Gastrocnemius medialis (tissue), 4 donors: ENCODE results near the gene KIRREL3. TPM values are rescaled to one million over a fixed set of nuclear protein-coding genes. Genes with fewer than 3 reads are reported as not detected.

Experiments
- ATAC-seq, 2 donors: fragments of 150-250 bp; one replicate each; pipeline ENCODE4 v1.9.1; 2016
- DNase-seq, 2 donors: peaks; one replicate each; pipeline ENCODE4 v3.0.0-alpha.2; 2019
- H3K27ac ChIP-seq, 4 donors: fragments of 200-600 bp; sonication (generic); 1 replicate in 1 of 4; 2 replicates in 3 of 4; pipeline ENCODE4 v1.5.1; 2016 to 2018; ENCODE audit warnings: mild to moderate bottlenecking in 2 of 4, moderate library complexity in 1 of 4
- H3K27me3 ChIP-seq, 3 donors: fragments of 200-600 bp; sonication (generic) in 2 of 3; 1 replicate in 1 of 3; 2 replicates in 2 of 3; pipeline versions ENCODE4 v1.5.1 to v1.6.0; 2016 to 2019; ENCODE audit warnings: mild to moderate bottlenecking in 1 of 3, moderate library complexity in 1 of 3
- H3K36me3 ChIP-seq, 2 donors: fragments of 200-600 bp; sonication (generic) in 1 of 2; one replicate each; pipeline ENCODE4 v1.5.1; 2017 to 2018
- H3K4me1 ChIP-seq, 2 donors: fragments of 200-600 bp; sonication (generic) in 1 of 2; one replicate each; pipeline ENCODE4 v1.5.1; 2016 to 2017; ENCODE audit warnings: mild to moderate bottlenecking in 2 of 2
- H3K4me3 ChIP-seq, 4 donors: fragments of 200-600 bp; sonication (generic) in 3 of 4; 1 replicate in 1 of 4; 2 replicates in 3 of 4; pipeline ENCODE4 v1.5.1; 2016 to 2019; ENCODE audit warnings: mild to moderate bottlenecking in 2 of 4
- H3K9me3 ChIP-seq, 3 donors: fragments of 200-600 bp; sonication (generic) in 2 of 3; 1 replicate in 1 of 3; 2 replicates in 2 of 3; pipeline ENCODE4 v1.5.1; 2016 to 2019
- POLR2A ChIP-seq, 2 donors: fragments of 450-650 bp; IDR thresholded peaks; one replicate each; pipeline ENCODE4 v1.6.1; 2017; ENCODE audit warnings: antibody characterized with exemption in 2 of 2, mild to moderate bottlenecking in 2 of 2, moderate library complexity in 2 of 2
- in situ Hi-C, 4 donors: fragments of 200-750 bp; cut with MboI; loops; one replicate each; pipeline versions ENCODE4 v1.15.0 to v1.8.0; 2017; ENCODE audit warnings: low sequenced_read_pairs in 4 of 4
- intact Hi-C: fragments of 100-400 bp; cut with DNase I; formaldehyde crosslinking; loops from one replicate; pipeline ENCODE4 v1.15.1; 2023; ENCODE audit warnings: low total_unique reads
- total RNA-seq, 4 donors: library from RNA; depleted of rRNA; stranded (reverse); fragments of >200 nt; gene quantifications; one replicate each; pipeline versions ENCODE4 v1.1.0 to v1.2.3, GENCODE V29; 2016
- TF ChIP-seq, protein P1 (sequence below), 5 experiments: fragments of 450-650 bp in 3 of 5; fragments of 200-600 bp in 2 of 5; sonication (generic) in 2 of 5; IDR thresholded peaks in 4 of 5; conservative IDR thresholded peaks in 1 of 5; 1 replicate in 4 of 5; 2 replicates in 1 of 5; pipeline ENCODE4 v1.5.1; 2016 to 2019; ENCODE audit warnings: antibody characterized with exemption in 5 of 5, mild to moderate bottlenecking in 3 of 5, moderate library complexity in 3 of 5

KIRREL3 gene
- total RNA-seq, 4 donors from 2014 or later, result 0.10 TPM; not detected in 3

DNA sequence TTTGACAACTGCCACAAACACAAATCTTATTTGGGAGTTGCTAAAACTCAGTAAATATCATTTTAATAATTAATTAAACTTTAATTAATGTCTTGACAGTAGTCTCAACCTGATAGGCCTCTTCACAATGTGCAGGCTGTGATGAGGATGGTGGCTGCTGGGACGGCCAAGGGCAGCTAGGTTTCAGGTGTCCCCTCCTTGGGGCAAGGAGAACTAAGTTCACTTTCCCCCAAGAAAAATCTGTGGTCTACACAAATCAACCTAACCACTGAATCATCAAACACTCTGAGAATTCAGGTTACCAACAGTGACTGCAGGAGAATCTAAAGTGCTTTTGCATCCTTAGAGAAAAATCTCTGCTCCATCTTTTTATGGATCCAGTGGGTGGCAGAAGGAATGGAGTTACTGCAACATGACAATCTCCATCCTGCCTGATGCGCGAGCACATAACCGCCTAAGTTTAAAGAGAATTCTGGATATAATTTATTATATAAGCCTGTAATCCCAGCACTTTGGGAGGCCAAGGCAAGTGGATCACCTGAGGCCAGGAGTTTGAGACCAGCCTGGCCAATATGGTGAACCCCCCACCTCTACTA, 289.7 kb downstream of the KIRREL3 start:
- in situ Hi-C loops, result loop anchor here in 1 of 4 donors (10.0 kb wide), 1 partner anchor 274 kb away; no protein-coding TSS in a partner anchor
- intact Hi-C loops, result no loop called here
- Histone ChIP-seq H3K36me3 (no peaks in the 10 kb centered on the region), H3K27ac (no peak overlapping the region), H3K4me1 (no peaks in the 10 kb centered on the region), H3K4me3 (no peak overlapping the region), H3K9me3 (no peaks in the 10 kb centered on the region), H3K27me3 (no peaks in the 10 kb centered on the region)
- ATAC-seq, result no peak
- no peak for TF ChIP-seq POLR2A (IDR thresholded peaks at IDR 0.05)
- TF ChIP-seq, protein P1, sequence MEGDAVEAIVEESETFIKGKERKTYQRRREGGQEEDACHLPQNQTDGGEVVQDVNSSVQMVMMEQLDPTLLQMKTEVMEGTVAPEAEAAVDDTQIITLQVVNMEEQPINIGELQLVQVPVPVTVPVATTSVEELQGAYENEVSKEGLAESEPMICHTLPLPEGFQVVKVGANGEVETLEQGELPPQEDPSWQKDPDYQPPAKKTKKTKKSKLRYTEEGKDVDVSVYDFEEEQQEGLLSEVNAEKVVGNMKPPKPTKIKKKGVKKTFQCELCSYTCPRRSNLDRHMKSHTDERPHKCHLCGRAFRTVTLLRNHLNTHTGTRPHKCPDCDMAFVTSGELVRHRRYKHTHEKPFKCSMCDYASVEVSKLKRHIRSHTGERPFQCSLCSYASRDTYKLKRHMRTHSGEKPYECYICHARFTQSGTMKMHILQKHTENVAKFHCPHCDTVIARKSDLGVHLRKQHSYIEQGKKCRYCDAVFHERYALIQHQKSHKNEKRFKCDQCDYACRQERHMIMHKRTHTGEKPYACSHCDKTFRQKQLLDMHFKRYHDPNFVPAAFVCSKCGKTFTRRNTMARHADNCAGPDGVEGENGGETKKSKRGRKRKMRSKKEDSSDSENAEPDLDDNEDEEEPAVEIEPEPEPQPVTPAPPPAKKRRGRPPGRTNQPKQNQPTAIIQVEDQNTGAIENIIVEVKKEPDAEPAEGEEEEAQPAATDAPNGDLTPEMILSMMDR (IDR thresholded peaks at IDR 0.05 in 4 of 5, conservative IDR thresholded peaks at IDR 0.05 in 1 of 5), result no peak
- DNase-seq, result no peak

DNA sequence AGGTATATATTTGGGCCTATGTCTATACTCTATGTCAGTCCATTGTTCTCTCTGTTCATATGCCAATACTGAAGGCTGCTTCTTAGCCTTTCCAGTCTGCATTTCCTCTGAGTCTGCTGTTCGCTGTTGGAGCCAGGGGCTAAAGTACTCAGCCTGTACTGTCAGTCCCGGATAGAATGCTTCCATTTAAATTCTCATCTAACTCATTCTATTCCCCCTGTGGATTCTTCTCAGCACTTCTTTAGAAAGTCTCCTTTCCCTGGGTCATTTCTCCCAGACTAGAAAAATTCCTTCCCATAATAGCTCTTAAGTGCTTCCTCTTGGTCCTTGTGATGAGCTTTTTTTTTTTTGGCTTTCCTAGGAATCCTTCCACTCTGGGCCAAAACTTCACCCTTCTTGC, 293.1 kb downstream of the KIRREL3 start:
- no peaks in the 10 kb centered on the region for H3K4me1 ChIP-seq
- no peak for TF ChIP-seq POLR2A (IDR thresholded peaks at IDR 0.05)
- TF ChIP-seq, protein P1 (IDR thresholded peaks at IDR 0.05 in 4 of 5, conservative IDR thresholded peaks at IDR 0.05 in 1 of 5), result no peak
- in situ Hi-C loops (no loop called here), intact Hi-C loops (no loop called here)
- no peak overlapping the region for H3K27ac ChIP-seq
- no peaks in the 10 kb centered on the region for H3K9me3 ChIP-seq
- H3K27me3 ChIP-seq, result no peaks in the 10 kb centered on the region
- H3K36me3 ChIP-seq, result no peaks in the 10 kb centered on the region
- no peak for DNase-seq
- no peak overlapping the region for H3K4me3 ChIP-seq
- ATAC-seq, result no peak

DNA sequence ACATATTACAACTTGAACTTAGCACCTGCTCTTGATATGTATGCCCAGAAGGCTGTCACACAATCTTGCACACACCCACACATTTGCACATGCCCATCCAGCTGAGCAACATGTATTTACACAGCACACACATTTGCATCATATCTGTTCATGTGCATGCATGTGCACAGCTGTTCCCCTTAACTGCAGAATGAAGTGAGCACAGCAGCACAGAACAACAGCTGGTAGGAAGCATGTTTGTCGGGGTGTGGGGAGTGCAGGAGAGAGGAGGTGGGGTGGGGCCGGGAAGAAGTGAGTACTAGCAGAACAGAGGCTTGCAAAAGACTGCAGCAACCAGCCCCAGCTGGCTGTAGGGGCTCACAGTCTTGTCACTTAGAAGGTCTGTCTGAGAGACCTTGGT, 296.5 kb downstream of the KIRREL3 start:
- Histone ChIP-seq H3K27me3 (no peaks in the 10 kb centered on the region), H3K27ac (no peak overlapping the region), H3K4me1 (no peaks in the 10 kb centered on the region), H3K9me3 (no peaks in the 10 kb centered on the region), H3K4me3 (no peak overlapping the region), H3K36me3 (no peaks in the 10 kb centered on the region)
- TF ChIP-seq POLR2A (IDR thresholded peaks at IDR 0.05), result no peak
- TF ChIP-seq, protein P1 (IDR thresholded peaks at IDR 0.05 in 4 of 5, conservative IDR thresholded peaks at IDR 0.05 in 1 of 5), result no peak
- intact Hi-C loops, result no loop called here
- DNase-seq, result no peak
- no peak for ATAC-seq
- in situ Hi-C loops, result no loop called here

DNA sequence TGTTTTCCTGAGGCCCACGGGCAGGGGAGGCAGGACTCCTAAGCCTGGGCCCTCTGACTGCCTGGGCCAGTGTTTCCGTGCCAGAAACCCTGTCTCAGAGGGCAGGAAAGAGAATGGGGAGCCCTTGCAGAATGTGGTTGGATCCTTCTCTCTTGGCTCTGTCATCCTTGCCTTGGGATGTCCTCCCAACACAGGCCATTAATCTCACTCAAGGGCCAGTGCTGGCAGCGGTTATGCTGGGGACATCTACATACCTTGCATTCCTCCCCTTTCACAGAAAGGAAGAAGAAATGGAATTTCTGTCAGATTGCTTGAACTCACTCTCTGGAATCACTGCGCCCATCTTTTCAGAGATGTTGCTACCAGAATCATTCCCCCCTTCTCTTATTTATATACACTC, 296.9 kb downstream of the KIRREL3 start:
- no peak overlapping the region for H3K4me3 ChIP-seq
- H3K27me3 ChIP-seq, result no peaks in the 10 kb centered on the region
- no peaks in the 10 kb centered on the region for H3K36me3 ChIP-seq
- no peaks in the 10 kb centered on the region for H3K4me1 ChIP-seq
- in situ Hi-C loops, result no loop called here
- no peak for DNase-seq
- no peaks in the 10 kb centered on the region for H3K9me3 ChIP-seq
- no peak overlapping the region for H3K27ac ChIP-seq
- intact Hi-C loops, result no loop called here
- TF ChIP-seq POLR2A (IDR thresholded peaks at IDR 0.05), result no peak
- TF ChIP-seq, protein P1 (IDR thresholded peaks at IDR 0.05 in 4 of 5, conservative IDR thresholded peaks at IDR 0.05 in 1 of 5), result no peak
- ATAC-seq, result no peak

DNA sequence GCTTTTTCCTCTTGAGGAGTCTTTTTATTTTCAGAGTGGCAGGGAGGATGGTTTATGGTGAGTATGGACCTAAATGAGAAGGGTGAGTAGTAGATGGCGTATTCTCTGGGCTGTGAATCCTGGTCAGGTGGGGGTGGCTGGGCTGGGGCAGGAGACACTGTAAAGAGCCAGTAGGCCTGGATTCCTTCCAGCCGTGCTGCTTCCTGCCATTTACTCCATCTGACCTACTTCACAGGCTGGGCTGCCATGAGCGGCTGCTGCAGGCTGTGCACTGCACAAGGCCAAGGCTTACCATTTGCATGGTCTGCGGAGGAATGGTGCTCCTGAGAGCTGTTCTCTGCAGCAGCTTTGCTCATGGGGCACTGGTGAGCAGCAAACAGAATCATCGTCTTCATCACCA, 297.6 kb downstream of the KIRREL3 start:
- no peaks in the 10 kb centered on the region for H3K4me1 ChIP-seq
- ATAC-seq (peak in 1 of 2 donors; percentile 84), DNase-seq (peak in 1 of 2 donors; percentile 50)
- TF ChIP-seq POLR2A (IDR thresholded peaks at IDR 0.05), result no peak
- TF ChIP-seq, protein P1 (IDR thresholded peaks at IDR 0.05 in 4 of 5, conservative IDR thresholded peaks at IDR 0.05 in 1 of 5), result no peak
- intact Hi-C loops (no loop called here), in situ Hi-C loops (no loop called here)
- no peaks in the 10 kb centered on the region for H3K9me3 ChIP-seq
- no peaks in the 10 kb centered on the region for H3K27me3 ChIP-seq
- H3K27ac ChIP-seq, result no peak overlapping the region
- H3K36me3 ChIP-seq, result no peaks in the 10 kb centered on the region
- no peak overlapping the region for H3K4me3 ChIP-seq
